CD4-positive, alpha-beta T cell treated with Interferon alpha-2 for 1 hour (primary cell): ENCODE results near the gene H1-8.
"Not testable (repeated sequence)": the region's sequence is repeated elsewhere in the genome, so short reads cannot be mapped to it uniquely, and the experiment has no call there.

Experiments
- DNase-seq, 2 donors: peaks; one replicate each; pipeline ENCODE4 v3.0.0-alpha.2; 2020 to 2022

The H1-8 gene, protein sequence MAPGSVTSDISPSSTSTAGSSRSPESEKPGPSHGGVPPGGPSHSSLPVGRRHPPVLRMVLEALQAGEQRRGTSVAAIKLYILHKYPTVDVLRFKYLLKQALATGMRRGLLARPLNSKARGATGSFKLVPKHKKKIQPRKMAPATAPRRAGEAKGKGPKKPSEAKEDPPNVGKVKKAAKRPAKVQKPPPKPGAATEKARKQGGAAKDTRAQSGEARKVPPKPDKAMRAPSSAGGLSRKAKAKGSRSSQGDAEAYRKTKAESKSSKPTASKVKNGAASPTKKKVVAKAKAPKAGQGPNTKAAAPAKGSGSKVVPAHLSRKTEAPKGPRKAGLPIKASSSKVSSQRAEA

DNA sequence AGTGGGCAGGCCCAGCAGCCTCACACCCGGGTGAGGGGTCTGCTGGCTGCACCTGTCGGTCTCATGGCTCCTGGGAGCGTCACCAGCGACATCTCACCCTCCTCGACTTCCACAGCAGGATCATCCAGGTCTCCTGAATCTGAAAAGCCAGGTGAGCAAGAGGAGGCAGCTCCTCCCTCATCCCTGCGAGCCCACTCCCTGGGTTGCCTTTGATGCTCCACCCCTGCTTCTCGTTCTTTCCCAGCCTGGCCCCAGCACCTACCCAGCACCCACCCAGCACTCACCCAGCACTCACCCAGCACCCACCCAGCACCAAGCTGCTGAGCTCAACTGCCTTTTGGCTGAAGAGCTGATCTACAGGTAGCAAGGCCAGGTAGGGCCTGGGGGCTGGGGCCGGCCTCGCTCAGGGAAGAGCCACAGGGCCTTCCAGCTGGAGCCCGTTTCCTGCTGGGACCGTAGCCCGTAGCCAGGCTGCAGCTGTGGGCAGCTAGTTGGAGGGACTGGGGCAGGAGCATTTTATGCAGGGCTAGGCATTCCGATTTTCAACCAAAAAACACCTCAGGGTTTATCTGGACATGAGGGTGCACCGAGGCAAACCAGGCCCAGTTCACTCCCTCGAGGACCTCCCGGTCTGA, at the start of gene H1-8:
Gene H1-8, plus strand, starts transcription at position 20 of the 635 bp plus-strand sequence. Its CDS starts 44 bp downstream, at position 64.
- DNase-seq: no peak

DNA sequence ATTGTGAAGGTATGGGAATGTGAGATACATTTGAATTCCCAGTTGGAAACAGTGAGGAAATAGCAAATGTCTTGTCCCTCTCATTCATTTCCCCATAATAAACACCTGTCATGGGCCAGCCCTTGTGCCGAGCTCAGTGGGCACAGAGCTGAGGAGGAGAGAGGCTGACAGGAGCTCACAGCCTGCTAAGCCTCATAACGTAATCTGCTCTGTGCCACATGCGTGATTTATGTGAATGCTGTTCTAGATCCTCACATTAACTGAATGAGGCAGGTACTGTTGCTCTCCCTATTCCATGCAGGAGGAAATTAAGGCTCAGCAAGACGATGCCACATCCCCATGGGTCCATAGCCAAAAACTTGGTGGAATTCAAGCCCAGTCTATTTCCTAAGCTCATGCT, 49.8 kb upstream of the H1-8 start:
- DNase-seq: no peak

DNA sequence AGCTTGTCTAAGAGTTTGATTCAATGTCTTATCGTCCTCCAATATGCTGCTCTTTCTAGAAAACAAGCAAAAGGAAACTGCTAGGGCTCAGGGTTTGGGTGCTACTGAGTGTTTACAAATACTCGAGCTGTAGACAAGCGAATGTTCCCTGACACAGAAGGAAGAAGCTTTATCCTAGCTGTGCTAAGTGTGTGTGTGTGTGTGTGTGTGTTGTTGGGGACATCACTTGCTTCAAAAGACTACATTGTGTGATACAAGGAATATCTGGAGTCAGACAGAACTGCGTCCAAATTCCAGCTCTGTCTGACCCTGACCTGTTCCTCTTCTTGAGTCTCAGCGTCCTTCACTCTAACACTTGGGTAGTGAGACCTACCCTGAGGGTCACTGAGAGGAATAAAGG, 48.5 kb upstream of the H1-8 start:
- DNase-seq: not testable (repeated sequence)

DNA sequence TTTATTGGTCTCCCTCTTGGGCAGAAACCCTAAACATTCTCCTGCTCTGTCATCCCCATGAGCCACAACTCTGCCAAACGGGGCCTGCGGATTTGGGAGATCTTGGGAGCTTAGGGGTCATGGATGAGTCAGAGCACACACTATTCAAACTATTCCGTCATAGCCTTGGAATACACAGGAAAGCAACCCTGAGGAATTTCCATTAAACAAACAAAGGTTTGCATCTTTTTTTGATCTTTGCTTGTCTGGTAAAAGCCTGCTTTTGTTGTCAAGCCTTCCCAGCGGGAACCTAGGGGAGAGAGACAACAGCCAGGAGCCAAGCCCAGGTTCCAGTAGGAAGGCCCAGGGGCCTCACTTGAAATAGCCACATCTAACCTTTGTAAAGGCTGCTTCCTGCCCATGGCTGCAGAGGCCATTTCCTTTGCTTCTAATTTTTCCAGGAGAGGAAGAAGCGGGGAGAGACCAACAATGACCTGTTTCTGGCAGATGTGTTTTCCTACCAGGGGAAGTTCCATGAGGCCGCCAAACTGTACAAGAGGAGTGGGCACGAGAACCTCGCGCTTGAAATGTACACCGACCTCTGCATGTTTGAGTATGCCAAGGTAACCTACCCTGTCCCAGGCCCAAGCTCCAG, 47.9 kb upstream of the H1-8 start:
- not testable (repeated sequence) for DNase-seq

DNA sequence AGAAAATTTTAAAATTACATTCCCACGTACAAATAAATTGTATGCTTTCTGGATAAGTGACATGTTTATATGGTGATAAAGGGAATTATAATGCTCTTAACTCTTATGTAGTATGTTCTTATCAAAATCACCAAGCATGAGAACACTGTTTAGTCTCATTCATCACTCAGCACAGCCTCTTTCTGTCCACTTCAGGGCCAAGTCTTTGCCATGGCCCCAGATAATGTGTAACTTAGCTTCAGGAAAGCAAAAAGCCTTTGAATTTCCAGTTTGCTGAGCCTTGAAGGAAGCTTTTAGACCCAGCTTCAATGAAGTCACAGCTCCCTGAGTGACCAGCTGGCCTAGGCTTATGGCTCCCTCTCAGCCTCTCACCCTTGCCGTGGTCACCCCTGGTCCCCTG, 45.1 kb upstream of the H1-8 start:
- DNase-seq: not testable (repeated sequence)

DNA sequence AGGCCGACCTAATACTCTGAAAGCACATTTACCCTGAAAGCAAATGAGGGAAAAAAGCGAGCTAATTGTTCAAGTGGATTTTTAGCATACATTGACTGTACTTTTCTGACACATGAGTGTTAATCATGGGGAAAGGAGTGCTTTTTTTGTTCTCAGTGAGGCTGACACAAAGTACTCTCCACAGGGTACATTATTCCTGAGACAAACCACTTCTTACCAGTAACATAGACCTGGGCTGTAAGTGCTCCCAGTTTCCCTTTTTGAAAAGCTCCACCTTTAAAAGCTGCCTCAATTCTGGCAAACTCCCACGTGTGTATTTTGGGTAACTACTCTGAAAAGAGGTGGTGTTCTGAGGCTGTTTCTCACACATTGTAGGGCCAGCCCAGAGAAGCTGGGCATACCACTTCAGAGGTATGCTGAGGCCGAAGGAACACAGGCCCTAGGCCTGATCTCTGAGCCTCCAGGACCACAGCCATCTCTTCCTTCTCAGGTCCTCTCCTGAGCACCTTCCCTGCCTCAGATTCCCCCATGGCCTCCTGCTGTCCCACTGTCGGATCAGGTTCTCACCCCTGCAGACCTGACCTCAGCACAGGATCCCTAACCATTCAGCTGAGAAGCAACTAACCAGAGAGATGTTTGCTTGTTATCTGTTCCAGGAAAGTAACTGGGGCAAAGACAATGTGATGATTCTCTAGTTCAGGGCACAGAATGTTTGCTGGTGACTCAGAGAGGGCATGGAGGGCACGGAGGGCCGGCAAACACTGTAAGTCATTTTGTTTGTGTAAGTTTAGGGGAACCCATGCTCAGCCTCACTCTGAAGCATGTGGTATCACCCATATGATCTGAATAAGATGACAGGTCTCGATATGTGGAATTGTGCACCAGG, 44.1 kb upstream of the H1-8 start:
- not testable (repeated sequence) for DNase-seq

DNA sequence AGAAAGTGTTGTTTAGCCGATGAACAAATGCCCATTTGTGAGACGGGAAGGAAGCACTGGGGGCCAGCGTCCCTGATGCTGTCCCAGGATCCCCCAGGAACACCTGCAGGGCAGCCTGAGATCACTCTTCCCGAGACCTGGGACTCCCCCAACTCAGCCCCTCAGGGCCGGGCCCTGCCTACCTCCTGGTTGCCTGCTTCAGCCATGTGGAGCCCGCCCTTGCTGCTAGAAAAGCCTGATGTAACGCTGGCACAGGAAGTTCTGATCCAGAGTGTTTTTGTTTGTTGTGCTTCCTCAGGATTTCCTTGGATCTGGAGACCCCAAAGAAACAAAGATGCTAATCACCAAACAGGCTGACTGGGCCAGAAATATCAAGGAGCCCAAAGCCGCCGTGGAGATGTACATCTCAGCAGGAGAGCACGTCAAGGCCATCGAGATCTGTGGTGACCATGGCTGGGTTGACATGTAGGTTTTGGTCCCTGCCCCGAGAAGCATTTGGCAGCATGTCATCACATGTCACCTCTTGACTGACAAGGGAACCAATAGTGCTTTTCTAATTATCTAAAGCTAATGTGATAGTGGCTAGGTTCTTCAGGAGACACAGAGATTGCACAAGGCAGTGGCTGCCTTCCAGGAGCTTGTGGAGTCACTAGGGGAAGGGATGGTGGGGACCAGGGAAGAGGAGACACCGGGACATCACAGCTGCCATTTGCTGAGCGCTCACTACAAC, 43.2 kb upstream of the H1-8 start:
- not testable (repeated sequence) for DNase-seq

DNA sequence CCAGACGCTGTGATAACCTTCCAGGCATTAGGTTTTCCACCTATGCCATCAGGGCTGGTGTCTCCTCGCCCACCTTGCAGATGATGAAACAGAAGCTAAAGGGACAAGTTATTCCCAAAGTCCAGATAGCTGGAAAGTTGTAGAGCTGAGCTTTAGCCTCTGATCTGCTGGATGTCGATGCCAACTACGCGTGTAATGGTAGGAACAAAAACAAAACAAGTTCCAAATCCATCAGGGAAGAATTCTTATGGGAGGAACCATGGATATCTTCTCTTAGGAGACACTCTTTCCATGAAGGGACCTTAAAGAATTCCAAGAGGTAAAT, 42.7 kb upstream of the H1-8 start:
- no peak for DNase-seq

DNA sequence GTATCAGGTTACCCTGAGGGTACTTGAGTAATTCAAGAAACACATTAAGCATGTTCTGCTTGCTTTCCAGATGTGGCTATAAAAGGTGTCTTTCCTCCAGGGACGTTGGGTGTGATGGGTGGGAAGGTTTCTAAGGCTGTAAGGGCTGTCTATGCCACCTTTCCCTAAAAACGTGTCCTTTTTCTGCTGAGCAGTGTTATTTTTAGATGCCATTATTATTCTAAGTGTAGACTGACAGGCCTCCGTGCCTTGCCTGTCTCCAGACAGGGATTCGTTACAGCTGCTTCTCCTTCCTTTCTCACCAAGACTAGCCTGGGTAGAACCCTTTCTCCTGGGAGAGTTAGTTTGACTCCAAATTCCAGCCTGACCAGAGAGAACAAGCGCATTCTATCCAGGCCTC, 41.3 kb upstream of the H1-8 start:
- DNase-seq: no peak

DNA sequence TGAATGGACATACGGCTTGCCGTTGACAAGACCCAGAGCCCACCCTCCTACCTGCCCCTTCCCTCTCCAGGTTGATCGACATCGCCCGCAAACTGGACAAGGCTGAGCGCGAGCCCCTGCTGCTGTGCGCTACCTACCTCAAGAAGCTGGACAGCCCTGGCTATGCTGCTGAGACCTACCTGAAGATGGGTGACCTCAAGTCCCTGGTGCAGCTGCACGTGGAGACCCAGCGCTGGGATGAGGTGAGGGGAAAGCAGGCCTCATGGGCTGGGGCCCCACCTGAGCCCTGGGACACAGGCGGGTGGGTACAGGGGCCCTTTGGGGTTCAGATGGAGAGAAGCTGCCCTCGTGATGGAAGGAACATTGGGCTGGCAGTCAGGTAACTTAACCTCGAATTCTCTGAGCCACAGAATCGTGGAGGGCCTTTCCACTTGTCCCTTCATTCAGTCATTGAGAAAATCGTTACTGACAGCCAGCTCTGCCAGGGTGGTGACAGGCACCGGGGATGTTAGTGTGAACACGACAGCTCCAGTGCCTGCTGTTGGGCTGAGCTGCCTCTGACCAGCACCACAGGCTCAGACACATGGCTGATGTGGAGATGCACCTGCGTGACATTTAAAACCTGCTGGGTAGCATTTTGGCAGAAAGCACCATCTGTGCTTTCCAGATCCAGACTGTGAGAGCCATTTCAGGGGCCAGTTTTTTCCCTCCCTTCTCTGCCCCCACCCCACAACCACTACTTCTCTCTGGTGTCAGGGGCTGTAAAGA, 40.1 kb upstream of the H1-8 start:
- no peak for DNase-seq

DNA sequence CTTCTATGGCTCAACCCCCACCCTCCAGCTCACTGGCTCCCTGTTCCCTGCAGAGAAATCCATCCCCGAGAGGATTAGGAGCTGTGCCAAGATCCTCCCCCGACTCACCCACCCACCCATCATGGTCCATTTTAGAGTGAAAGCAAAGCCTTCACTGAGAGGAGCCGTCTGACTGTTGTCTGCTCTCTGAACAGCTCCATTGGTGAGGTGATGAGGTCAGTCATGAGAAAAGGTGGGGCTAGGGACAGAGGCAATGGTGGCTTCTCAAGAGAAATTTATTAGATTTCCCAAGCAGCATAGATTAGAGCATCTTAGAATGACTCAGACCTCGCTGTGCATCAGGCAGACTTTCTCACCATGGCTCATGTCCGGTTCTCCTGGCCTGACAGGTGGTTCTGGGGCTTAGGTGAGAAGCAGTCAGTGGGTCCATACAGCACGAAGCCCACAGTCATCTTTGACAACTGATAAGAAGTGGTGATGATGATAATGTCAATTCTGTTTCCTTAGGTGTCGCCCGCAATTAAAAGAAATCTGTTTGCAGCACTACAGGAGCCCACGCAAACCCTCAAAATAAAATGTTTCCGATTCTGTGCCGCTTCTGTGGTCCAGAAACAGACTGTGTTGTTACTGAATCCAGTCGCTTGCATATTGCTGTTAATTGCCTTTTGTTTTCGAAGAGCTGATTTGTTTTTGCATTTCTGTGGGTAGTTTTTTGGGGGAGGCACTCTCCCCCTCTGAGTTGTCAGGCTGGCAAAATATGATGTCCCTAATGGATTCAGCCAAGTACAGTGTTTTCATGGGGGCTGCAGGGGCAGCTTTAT, 39.3 kb upstream of the H1-8 start:
- DNase-seq: no peak

DNA sequence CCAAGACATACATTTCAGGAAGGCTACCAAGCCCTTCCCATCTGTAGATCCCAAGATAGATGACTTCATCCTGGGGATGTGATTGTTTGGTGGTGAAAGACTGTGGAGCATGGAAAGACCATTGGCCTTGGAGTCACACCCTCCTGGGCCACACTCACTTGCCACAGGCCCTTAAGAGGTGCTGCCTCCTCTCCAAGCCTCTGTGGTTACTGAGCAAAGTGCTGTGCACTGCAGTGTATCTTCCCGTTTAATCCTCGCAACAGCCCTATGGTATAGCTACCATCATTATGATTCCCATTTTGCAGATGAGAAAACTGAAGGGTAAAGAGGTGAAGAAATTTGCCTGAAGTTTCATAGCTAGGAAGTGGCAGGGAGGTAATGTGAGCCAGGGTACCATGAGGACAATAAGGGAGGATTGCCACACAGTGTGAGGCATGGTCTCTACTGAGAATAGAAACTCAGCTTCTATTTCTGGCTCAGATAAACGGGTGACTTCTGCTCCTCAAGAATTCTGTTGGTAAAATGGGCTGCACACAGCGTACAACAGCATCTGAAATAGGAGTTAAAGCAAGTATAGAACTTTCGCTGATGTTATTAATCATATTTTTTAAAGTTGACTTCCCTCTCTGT, 38.4 kb upstream of the H1-8 start:
- DNase-seq: no peak

DNA sequence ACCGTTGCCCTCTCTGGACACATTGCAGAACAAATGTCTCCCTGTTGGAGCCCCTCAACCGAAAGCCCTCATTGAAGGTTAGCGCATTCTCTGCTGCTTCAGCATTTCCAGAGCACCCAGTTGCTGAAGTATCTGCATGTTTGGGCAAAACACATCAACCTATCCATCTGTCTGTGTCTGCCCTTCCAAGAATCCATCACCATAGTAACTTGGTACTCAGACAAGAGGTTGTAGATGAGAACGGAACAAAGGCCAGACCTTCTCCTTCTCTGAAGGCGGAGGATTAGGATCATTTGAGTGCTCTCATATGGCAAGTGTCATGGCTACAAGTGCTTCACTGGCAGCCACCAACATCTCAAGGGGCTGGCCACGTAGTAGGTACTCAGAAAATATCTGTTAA, 37.6 kb upstream of the H1-8 start:
- DNase-seq: no peak

DNA sequence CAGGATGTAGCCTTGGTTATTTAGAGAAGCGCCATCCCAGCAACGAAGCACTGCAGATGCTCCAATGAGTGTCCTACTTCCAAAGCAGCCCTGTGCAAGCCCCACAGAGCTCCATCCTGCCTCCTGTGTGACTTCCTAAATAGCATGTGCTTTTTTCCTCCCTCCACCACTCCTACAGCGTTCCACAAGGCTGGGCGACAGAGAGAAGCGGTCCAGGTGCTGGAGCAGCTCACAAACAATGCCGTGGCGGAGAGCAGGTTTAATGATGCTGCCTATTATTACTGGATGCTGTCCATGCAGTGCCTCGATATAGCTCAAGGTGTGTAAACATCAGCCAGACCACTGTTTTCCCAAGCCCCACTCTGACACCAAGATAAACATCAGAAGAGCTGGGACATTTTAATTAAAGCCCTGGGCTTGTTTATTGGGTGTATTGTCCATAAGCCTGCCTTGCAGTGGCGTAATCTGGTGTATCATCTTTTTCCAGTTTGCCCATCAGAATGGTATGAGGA, 36.7 kb upstream of the H1-8 start:
- no peak for DNase-seq

DNA sequence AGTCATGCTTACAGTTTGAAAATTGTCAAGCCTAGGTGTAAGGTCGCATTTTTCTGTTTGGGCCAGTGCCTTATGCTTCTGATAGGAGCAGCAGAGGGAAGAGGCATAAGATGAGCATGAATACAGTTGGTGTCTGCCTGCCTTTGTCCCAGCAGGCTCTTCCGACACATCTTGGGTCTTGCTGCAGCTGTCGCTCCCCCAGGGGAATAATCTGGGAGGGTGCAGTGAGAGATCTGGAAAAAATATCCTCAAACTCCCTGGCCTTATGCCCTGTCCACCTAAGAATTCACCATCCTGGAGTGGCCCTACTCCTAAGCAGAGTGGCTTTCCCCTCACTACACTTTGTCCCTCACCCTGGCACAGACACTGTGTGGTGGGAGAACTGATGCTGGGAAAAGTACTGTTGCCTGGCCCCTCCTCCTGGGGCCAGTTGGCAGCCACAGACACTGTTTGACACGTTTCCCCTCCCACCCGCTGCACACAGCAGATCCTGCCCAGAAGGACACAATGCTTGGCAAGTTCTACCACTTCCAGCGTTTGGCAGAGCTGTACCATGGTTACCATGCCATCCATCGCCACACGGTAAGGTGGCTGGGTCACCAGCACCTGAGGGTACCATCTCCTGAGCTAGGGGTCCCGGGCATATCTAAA, 35.7 kb upstream of the H1-8 start:
- DNase-seq: no peak

DNA sequence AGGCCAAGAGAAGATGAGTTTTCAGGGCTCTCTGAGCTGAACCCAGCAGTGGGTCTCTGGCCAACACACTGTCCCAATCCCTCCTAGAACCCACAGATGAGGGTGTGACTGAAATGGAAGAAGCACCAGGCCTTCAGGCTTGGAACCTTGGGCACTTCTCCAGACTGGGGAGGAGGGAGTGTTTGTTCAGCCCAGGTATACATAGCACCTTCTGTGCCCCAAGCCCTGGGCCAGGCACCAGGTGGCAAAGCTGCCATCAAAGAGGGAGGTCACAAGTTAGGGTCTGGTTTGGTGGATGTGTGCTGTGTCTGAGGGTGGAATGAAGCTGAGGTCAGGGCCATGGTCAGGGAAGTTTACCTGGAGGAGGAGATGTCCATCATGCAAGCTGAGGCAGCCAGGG, 30.4 kb upstream of the H1-8 start:
- DNase-seq: no peak

DNA sequence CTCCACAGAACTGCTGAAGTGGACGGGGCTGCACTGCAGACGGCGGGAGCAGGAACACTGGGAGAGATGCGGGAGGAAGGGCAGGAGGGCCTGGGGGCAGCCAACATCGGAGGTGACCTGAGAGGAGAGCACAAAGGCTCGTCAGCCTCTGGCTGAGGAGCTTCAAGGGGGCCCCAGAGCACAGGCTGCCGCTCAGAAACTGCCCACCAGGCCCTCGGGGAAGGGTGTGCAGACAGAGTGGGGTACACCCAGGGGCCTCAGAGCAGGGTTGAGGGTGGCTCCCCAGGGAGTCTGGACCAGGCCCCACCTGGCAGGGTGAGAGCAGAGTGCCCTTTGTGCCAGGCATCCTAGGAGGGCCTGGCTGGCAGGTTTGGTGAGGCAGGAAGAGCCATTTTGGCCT, 29.3 kb upstream of the H1-8 start:
- DNase-seq: no peak

DNA sequence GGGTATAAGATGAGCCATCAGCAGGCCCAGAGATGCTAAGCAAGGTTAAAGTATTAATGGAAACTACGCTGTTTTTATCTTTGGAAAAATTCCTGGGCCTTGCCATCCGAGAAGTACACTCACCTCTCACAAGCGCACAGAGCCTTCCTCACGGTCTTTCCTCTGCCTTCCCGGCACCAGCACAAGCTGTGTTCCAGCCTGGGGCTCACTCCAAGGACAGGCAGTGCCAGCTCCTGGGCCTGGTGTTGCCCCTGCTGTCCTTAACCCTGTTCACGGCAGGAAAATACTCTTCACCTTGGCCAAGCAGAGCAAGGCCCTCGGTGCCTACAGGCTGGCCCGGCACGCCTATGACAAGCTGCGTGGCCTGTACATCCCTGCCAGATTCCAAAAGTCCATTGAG, 28.9 kb upstream of the H1-8 start:
- DNase-seq: no peak

DNA sequence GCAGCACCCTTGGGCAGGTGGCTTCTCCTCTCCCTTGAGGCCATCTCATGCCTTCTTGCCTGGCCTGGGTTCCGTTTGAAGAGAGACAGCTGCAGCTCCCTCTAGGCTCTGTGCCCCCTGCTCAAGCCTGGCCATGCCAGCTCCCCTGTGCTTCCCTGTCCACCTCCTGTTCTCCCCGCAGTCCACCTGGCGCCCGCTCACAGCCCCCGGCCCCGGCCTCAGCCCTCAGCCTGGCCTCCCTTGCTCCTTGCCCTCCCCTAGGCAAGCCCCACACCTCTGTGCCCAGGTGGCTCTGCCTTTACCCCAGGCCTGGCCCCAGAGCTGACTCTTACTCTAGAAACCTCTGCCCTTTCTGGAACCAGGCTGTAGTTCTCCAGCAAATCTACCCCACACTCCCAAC, 28.4 kb upstream of the H1-8 start:
- DNase-seq: no peak
